ENCODE data around the gene PIEZO2. TPM values are rescaled to one million over a fixed set of nuclear protein-coding genes. Genes with fewer than 3 reads are reported as not detected.
"Not testable (repeated sequence)": the region's sequence is repeated elsewhere in the genome, so short reads cannot be mapped to it uniquely, and the experiment has no call there.

Gene PIEZO2
- total RNA-seq, 3 donors from 2014 or later, result 1.9 to 26.2 (median 11.4) TPM

DNA sequence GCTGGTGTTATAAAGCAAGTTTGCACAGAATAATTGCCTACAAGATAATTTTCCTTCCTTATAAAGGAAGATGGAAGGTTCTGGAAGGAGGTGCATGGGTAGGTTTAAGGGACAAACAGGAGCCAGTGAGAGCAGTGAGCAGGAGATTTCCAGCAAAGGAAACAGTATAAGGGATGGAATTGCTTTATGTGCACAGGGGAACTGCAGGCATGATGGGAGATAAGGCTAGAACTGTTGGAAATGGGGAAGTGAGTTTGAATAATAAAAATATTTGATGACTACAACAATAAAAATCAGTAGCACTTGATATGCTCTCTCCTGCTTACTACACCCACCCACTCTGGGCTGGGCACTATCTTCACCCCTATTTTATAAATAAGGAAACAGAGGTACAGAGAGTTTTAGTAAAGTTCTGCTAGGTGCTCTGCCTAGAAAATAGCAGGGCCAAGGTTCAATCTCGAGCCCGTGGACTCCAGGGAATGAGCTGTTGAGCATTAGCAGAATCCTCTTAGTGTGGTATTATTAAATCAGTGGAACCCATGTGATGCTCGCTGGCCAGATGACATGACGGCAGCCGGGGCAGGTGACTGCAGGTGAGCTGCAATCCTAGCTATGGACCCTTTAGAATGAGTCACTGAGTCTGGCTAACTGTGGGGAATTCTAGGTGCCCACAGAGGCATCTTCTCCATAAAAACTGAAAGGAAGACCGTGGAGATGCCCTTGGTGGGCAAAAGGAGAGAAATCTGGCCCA lies 302.5 kb downstream of the PIEZO2 start:
- Histone ChIP-seq H3K9me3 (no peaks in the 10 kb centered on the region), H3K36me3 (no peaks in the 10 kb centered on the region), H3K4me1 (no peaks in the 10 kb centered on the region), H3K27ac (no peak overlapping the region), H3K27me3 (no peaks in the 10 kb centered on the region), H3K4me3 (no peak overlapping the region)
- no peak for DNase-seq (ENCODE audit: low spot score in 2 of 2)
- TF ChIP-seq POLR2AphosphoS5 (IDR thresholded peaks at IDR 0.05) (no peak), CTCF (IDR thresholded peaks at IDR 0.05) (no peak), POLR2A (IDR thresholded peaks at IDR 0.05) (no peak)
- intact Hi-C loops (cut with DNase I; ENCODE audit: low total_unique reads), result no loop called here

GRCh38 chr18:10846035-10846434 lies 303.3 kb downstream of the PIEZO2 start:
- H3K9me3 ChIP-seq; DNase-seq (ENCODE audit: low spot score in 2 of 2); H3K36me3 ChIP-seq; H3K4me1 ChIP-seq; H3K4me3 ChIP-seq; H3K27ac ChIP-seq; H3K27me3 ChIP-seq; intact Hi-C loops (cut with DNase I; ENCODE audit: low total_unique reads): not testable (repeated sequence)

DNA sequence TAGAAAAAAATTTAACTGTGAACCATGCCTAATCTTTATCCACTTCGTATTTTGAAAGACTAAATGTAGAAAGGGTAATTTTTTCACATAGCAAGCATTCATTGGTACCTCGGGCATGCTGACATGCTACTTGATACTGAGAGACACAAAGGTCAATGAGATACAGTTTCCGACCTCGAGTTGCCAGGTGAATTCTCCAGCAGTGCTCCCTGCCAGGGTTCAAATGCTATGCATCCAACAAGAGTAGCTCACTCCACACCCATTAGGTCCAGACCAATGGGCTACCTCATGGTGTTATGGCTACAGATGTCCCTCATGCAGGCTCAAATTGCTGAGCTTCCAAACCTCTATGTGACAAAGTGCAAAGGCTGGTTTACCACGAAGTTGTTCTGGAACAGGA lies 305.8 kb downstream of the PIEZO2 start:
- Histone ChIP-seq H3K27me3 (no peaks in the 10 kb centered on the region), H3K4me1 (no peaks in the 10 kb centered on the region), H3K36me3 (no peaks in the 10 kb centered on the region), H3K4me3 (no peak overlapping the region), H3K27ac (no peak overlapping the region), H3K9me3 (no peaks in the 10 kb centered on the region)
- TF ChIP-seq POLR2A (IDR thresholded peaks at IDR 0.05) (no peak), POLR2AphosphoS5 (IDR thresholded peaks at IDR 0.05) (no peak), CTCF (IDR thresholded peaks at IDR 0.05) (no peak)
- intact Hi-C loops (cut with DNase I; ENCODE audit: low total_unique reads), result no loop called here
- no peak for DNase-seq (ENCODE audit: low spot score in 2 of 2)

DNA sequence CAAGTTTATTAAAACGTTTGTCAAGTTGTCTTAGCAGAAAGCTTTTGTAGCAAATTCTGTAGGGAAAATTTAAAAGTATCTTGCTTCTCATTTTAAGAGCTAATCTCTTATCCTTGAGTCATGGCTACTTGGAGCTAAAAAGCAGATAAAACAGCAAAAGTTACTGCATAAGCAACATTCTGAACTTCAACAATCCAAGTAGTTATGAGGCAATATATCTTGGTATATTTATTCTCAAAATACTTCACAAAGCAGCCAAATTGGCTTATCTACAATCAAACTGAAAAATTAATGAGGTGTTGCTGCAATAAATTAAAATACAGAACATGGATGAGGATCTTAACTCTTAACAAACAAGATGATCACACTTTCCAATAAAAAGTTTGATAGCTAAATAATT lies 306.5 kb downstream of the PIEZO2 start:
- H3K27me3 ChIP-seq, result no peaks in the 10 kb centered on the region
- no peak overlapping the region for H3K27ac ChIP-seq
- TF ChIP-seq POLR2A (IDR thresholded peaks at IDR 0.05) (no peak), POLR2AphosphoS5 (IDR thresholded peaks at IDR 0.05) (no peak), CTCF (IDR thresholded peaks at IDR 0.05) (no peak)
- intact Hi-C loops (cut with DNase I; ENCODE audit: low total_unique reads), result no loop called here
- H3K4me1 ChIP-seq, result no peaks in the 10 kb centered on the region
- no peaks in the 10 kb centered on the region for H3K9me3 ChIP-seq
- no peak overlapping the region for H3K4me3 ChIP-seq
- no peak for DNase-seq (ENCODE audit: low spot score in 2 of 2)
- no peaks in the 10 kb centered on the region for H3K36me3 ChIP-seq

GRCh38 chr18:10842371-10842770 lies 307.0 kb downstream of the PIEZO2 start:
- H3K9me3 ChIP-seq, result no peaks in the 10 kb centered on the region

More at GRCh38 chr18:10842371-10842770, 307.0 kb downstream of the PIEZO2 start:
- TF ChIP-seq POLR2AphosphoS5 (IDR thresholded peaks at IDR 0.05) (no peak), POLR2A (IDR thresholded peaks at IDR 0.05) (no peak), CTCF (IDR thresholded peaks at IDR 0.05) (no peak)
- DNase-seq (ENCODE audit: low spot score in 2 of 2), result no peak
- H3K36me3 ChIP-seq, result no peaks in the 10 kb centered on the region
- H3K27ac ChIP-seq, result no peak overlapping the region
- H3K27me3 ChIP-seq, result no peaks in the 10 kb centered on the region
- H3K4me1 ChIP-seq, result no peaks in the 10 kb centered on the region
- no peak overlapping the region for H3K4me3 ChIP-seq
- intact Hi-C loops (cut with DNase I; ENCODE audit: low total_unique reads), result no loop called here

Measured in breast epithelium (tissue), 4 donors.